ENCODE measurements around the gene IQSEC1.

DNA sequence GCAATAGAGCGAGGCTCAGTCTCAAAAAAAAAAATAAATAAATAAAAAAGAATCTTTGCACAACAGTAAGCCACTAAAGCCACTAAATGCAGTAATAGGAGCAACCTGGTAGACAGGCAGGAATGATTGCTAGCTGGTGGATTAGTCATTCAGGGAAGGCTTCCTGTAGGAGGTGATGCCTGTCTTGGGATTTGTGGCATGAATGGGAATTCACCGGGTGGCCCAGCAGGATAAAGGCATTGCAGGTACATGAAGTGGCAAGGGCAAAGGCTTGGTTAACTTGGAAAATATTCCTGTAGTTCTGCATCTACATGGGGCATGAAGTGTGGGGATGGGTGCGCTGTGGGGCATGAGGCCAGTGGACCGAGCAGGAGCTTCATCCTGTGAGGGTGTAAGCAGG lies 94.5 kb downstream of the IQSEC1 start:
- TF ChIP-seq, protein P1, sequence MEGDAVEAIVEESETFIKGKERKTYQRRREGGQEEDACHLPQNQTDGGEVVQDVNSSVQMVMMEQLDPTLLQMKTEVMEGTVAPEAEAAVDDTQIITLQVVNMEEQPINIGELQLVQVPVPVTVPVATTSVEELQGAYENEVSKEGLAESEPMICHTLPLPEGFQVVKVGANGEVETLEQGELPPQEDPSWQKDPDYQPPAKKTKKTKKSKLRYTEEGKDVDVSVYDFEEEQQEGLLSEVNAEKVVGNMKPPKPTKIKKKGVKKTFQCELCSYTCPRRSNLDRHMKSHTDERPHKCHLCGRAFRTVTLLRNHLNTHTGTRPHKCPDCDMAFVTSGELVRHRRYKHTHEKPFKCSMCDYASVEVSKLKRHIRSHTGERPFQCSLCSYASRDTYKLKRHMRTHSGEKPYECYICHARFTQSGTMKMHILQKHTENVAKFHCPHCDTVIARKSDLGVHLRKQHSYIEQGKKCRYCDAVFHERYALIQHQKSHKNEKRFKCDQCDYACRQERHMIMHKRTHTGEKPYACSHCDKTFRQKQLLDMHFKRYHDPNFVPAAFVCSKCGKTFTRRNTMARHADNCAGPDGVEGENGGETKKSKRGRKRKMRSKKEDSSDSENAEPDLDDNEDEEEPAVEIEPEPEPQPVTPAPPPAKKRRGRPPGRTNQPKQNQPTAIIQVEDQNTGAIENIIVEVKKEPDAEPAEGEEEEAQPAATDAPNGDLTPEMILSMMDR (IDR thresholded peaks at IDR 0.05; ENCODE audit: insufficient read depth, low read depth, low read length): no peak
- no peak for TF ChIP-seq EZH2 (IDR thresholded peaks at IDR 0.05; ENCODE audit: insufficient read depth, low read length)
